DND-41 (cell line): ENCODE results near the gene FCRL1.

Experiments used
- EZH2 ChIP-seq: IDR thresholded peaks from 3 replicates; pipeline ENCODE4 v1.6.1; 2012; ENCODE audit warnings: borderline replicate concordance, low read depth, mild to moderate bottlenecking, moderate library complexity, low read length, inconsistent platforms; ENCODE audit not compliant: severe bottlenecking
- TF ChIP-seq, protein P1 (sequence below): IDR thresholded peaks from 2 replicates; pipeline ENCODE4 v1.5.1; 2012; ENCODE audit warnings: borderline replicate concordance, low read length, moderate library complexity, mild to moderate bottlenecking; ENCODE audit not compliant: poor library complexity, severe bottlenecking; ENCODE audit errors: extremely low read depth

DNA sequence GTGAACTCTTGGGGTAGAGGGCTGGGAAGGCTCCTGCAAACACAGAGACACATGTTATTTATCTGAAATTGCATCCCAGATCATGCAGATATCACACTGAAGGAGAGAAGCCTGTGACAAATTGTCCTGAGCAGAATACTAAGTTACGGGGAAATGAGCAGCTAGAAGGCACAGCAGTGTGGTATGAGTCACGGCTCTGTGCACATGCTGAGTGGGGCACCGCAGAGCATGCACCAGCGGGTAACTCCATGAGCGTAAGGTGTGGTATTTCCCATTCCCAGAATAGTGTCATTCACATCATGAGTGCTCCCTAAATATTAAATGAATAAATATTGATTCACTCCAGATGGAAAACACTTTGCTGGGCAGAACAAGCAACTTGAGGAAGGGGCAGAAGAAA is 21.7 kb downstream of the FCRL1 start:
- no peak for TF ChIP-seq EZH2
- TF ChIP-seq, protein P1, sequence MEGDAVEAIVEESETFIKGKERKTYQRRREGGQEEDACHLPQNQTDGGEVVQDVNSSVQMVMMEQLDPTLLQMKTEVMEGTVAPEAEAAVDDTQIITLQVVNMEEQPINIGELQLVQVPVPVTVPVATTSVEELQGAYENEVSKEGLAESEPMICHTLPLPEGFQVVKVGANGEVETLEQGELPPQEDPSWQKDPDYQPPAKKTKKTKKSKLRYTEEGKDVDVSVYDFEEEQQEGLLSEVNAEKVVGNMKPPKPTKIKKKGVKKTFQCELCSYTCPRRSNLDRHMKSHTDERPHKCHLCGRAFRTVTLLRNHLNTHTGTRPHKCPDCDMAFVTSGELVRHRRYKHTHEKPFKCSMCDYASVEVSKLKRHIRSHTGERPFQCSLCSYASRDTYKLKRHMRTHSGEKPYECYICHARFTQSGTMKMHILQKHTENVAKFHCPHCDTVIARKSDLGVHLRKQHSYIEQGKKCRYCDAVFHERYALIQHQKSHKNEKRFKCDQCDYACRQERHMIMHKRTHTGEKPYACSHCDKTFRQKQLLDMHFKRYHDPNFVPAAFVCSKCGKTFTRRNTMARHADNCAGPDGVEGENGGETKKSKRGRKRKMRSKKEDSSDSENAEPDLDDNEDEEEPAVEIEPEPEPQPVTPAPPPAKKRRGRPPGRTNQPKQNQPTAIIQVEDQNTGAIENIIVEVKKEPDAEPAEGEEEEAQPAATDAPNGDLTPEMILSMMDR = no peak
